ENCODE measurements around the gene FAM89A. TPM values are rescaled to one million over a fixed set of nuclear protein-coding genes. Genes with fewer than 3 reads are reported as not detected.
"Not testable (repeated sequence)": the region's sequence is repeated elsewhere in the genome, so short reads cannot be mapped to it uniquely, and the experiment has no call there.

Gene FAM89A
- total RNA-seq, 2 experiments from 2014 or later, result 11.0 to 11.1 TPM

- peaks cover 12% of the 10 kb centered on the region for H3K4me1 Mint-ChIP-seq (ENCODE audit: low read depth)
- CTCF ChIA-PET, result interaction anchor here (0.6 to 0.8 kb wide), 2 partner anchors 19 to 430 kb away, joined by 4 to 7 read pairs; no protein-coding TSS in a partner anchor
- no peak for DNase-seq
- H3K4me3 Mint-ChIP-seq, result no peak overlapping the region
- H3K9me3 Mint-ChIP-seq, result no peaks in the 10 kb centered on the region
- no peak overlapping the region for H3K27ac Mint-ChIP-seq
- no peaks in the 10 kb centered on the region for H3K36me3 Mint-ChIP-seq (ENCODE audit: low read depth)
- intact Hi-C loops (cut with micrococcal nuclease), result no loop called here
- H3K27me3 Mint-ChIP-seq (ENCODE audit: low read depth), result peaks cover 2% of the 10 kb centered on the region
Observed at GRCh38 chr1:231053493-231054162, 13.6 kb upstream of the FAM89A start.

DNA sequence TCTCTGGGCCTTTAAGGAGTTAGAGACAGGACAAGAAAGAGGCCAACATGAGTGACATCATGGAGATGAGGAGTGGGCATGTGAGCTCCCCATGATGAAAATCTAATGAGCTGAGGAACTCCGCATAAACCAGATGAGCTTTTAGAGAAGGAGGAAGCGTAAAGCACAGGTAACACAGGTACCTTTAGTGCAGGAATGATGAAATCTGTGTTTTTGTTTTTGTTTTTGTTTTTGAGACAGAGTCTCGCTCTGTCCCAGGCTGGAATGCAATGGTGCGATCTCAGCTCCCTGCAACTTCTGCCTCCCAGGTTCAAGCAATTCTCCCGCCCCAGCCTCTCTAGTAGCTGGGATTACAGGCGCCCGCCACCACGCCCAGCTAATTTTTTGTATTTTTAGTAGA is 12.7 kb upstream of the FAM89A start:
- CTCF ChIA-PET, result no interaction called here
- Mint-ChIP-seq H3K9me3 (no peaks in the 10 kb centered on the region), H3K36me3 (ENCODE audit: low read depth) (no peaks in the 10 kb centered on the region), H3K4me3 (no peak overlapping the region), H3K27ac (no peak overlapping the region), H3K4me1 (ENCODE audit: low read depth) (peaks cover 12% of the 10 kb centered on the region), H3K27me3 (ENCODE audit: low read depth) (peaks cover 2% of the 10 kb centered on the region)
- intact Hi-C loops (cut with micrococcal nuclease), result no loop called here
- no peak for DNase-seq

DNA sequence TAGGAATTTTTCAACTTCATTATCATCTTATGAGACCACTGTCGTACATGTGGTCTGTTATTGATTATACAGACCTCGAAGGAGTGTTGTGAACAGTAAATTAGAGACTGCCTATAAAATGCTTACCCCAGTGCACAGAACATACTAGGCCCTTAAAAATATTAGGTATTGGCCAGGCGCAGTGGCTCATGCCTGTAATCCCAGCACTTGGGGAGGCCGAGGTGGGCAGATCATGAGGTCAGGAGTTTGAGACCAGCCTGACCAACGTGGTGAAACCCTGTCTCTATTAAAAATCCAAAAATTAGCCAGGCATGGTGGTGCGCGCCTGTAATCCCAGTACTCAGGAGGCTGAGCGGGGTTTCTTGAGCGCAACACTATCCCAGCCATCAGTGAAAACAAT is 10.9 kb upstream of the FAM89A start:
- DNase-seq; intact Hi-C loops (cut with micrococcal nuclease); H3K4me3 Mint-ChIP-seq; H3K27ac Mint-ChIP-seq; CTCF ChIA-PET; H3K9me3 Mint-ChIP-seq; H3K27me3 Mint-ChIP-seq (ENCODE audit: low read depth); H3K36me3 Mint-ChIP-seq (ENCODE audit: low read depth): not testable (repeated sequence)
- H3K4me1 Mint-ChIP-seq (ENCODE audit: low read depth), result peaks cover 12% of the 10 kb centered on the region

DNA sequence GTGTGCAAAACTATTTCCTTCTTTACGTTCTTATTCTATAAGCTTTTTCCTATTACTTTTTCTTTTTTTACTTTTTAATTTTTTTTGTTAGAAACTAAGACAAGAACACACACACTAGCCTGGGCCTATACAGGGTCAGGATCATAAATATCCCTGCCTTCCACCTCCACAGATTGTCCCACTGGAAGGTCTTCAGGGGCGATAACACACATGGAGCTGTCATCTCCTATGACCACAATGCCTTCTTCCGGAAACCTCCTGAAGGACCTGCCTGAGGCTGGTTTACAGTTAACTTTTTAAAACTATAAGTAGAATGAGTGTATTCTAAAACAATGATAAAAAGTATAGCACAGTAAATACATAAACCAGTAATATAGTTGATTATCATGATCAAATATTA is 10.3 kb upstream of the FAM89A start:
- Mint-ChIP-seq H3K27ac (no peak overlapping the region), H3K4me3 (no peak overlapping the region), H3K4me1 (ENCODE audit: low read depth) (peaks cover 13% of the 10 kb centered on the region), H3K36me3 (ENCODE audit: low read depth) (no peaks in the 10 kb centered on the region), H3K27me3 (ENCODE audit: low read depth) (peaks cover 2% of the 10 kb centered on the region), H3K9me3 (no peaks in the 10 kb centered on the region)
- CTCF ChIA-PET, result interaction anchor here (1.1 kb wide), 1 partner anchor 12 kb away, joined by 4 read pairs; no protein-coding TSS in a partner anchor
- DNase-seq, result no peak
- intact Hi-C loops (cut with micrococcal nuclease), result no loop called here

GRCh38 chr1:231049121-231049979 is 9.3 kb upstream of the FAM89A start:
- intact Hi-C loops (cut with micrococcal nuclease), result no loop called here
- H3K36me3 Mint-ChIP-seq (ENCODE audit: low read depth), result peaks cover 1% of the 10 kb centered on the region
- H3K27ac Mint-ChIP-seq, result no peak overlapping the region
- peaks cover 4% of the 10 kb centered on the region for H3K9me3 Mint-ChIP-seq
- peaks cover 2% of the 10 kb centered on the region for H3K27me3 Mint-ChIP-seq (ENCODE audit: low read depth)
- H3K4me1 Mint-ChIP-seq (ENCODE audit: low read depth), result peaks cover 18% of the 10 kb centered on the region
- no peak for DNase-seq
- no peak overlapping the region for H3K4me3 Mint-ChIP-seq
- CTCF ChIA-PET, result interaction anchor here (1.1 kb wide), 1 partner anchor 11 kb away, joined by 4 read pairs; no protein-coding TSS in a partner anchor

GRCh38 chr1:231048419-231048818 is 8.4 kb upstream of the FAM89A start:
- CTCF ChIA-PET; H3K4me3 Mint-ChIP-seq; H3K27me3 Mint-ChIP-seq (ENCODE audit: low read depth); DNase-seq; H3K36me3 Mint-ChIP-seq (ENCODE audit: low read depth); intact Hi-C loops (cut with micrococcal nuclease); H3K9me3 Mint-ChIP-seq; H3K27ac Mint-ChIP-seq: not testable (repeated sequence)
- peaks cover 11% of the 10 kb centered on the region for H3K4me1 Mint-ChIP-seq (ENCODE audit: low read depth)

- intact Hi-C loops (cut with micrococcal nuclease), result not testable (repeated sequence)
Observed at GRCh38 chr1:231047529-231047928, 7.5 kb upstream of the FAM89A start.

GRCh38 chr1:231046730-231047395 is 6.8 kb upstream of the FAM89A start:
- intact Hi-C loops (cut with micrococcal nuclease), result no loop called here
- DNase-seq, result no peak
- Mint-ChIP-seq H3K36me3 (ENCODE audit: low read depth) (peaks cover 1% of the 10 kb centered on the region), H3K4me3 (no peak overlapping the region), H3K4me1 (ENCODE audit: low read depth) (peaks cover 6% of the 10 kb centered on the region), H3K9me3 (peaks cover 4% of the 10 kb centered on the region), H3K27me3 (ENCODE audit: low read depth) (no peaks in the 10 kb centered on the region), H3K27ac (no peak overlapping the region)
- CTCF ChIA-PET, result interaction anchor here (0.7 kb wide), 1 partner anchor 8 kb away, joined by 3 read pairs; no protein-coding TSS in a partner anchor

More at GRCh38 chr1:231047529-231047928, 7.5 kb upstream of the FAM89A start:
- H3K9me3 Mint-ChIP-seq; H3K4me3 Mint-ChIP-seq; CTCF ChIA-PET; H3K36me3 Mint-ChIP-seq (ENCODE audit: low read depth); H3K27ac Mint-ChIP-seq; H3K27me3 Mint-ChIP-seq (ENCODE audit: low read depth); DNase-seq; H3K4me1 Mint-ChIP-seq (ENCODE audit: low read depth): not testable (repeated sequence)

- H3K27ac Mint-ChIP-seq, result not testable (repeated sequence)
Observed at GRCh38 chr1:231045921-231046729, 6.1 kb upstream of the FAM89A start.

DNA sequence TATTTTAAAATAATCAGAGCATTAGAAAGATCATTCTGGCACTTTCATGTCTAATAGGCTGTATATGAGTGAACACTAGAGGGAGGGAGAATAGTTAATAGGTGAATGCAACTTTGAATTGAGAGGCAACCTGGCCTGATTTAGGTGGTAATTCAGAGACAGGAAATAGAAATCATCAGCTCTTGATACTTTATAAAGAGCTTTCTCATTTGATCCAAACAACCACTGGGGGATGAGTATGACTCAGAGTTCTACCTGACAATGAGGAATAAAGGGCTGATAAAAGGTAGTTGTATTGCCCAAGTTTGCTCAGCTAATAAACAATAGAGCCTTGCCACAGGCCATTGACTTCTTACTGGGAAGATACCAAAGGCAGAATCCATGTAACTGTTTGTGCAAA is 5.2 kb upstream of the FAM89A start:
- Mint-ChIP-seq H3K27ac (no peak overlapping the region), H3K36me3 (ENCODE audit: low read depth) (peaks cover 1% of the 10 kb centered on the region), H3K27me3 (ENCODE audit: low read depth) (peaks cover 2% of the 10 kb centered on the region), H3K4me1 (ENCODE audit: low read depth) (peaks cover 9% of the 10 kb centered on the region), H3K4me3 (no peak overlapping the region), H3K9me3 (peaks cover 4% of the 10 kb centered on the region)
- CTCF ChIA-PET, result interaction anchor here (0.6 to 0.7 kb wide), 2 partner anchors 8 to 46 kb away, joined by 3 read pairs; no protein-coding TSS in a partner anchor
- intact Hi-C loops (cut with micrococcal nuclease), result no loop called here
- no peak for DNase-seq

More at GRCh38 chr1:231045921-231046729, 6.1 kb upstream of the FAM89A start:
- H3K27me3 Mint-ChIP-seq (ENCODE audit: low read depth); H3K4me3 Mint-ChIP-seq; H3K4me1 Mint-ChIP-seq (ENCODE audit: low read depth); DNase-seq; H3K9me3 Mint-ChIP-seq; H3K36me3 Mint-ChIP-seq (ENCODE audit: low read depth); intact Hi-C loops (cut with micrococcal nuclease): not testable (repeated sequence)
- CTCF ChIA-PET, result interaction anchor here (0.6 to 0.7 kb wide), 2 partner anchors 9 to 45 kb away, joined by 3 read pairs; no protein-coding TSS in a partner anchor

GRCh38 chr1:231044588-231044987 is 4.5 kb upstream of the FAM89A start:
- CTCF ChIA-PET, result interaction anchor here (0.6 kb wide), 1 partner anchor 44 kb away, joined by 3 read pairs; no protein-coding TSS in a partner anchor

More at GRCh38 chr1:231044588-231044987, 4.5 kb upstream of the FAM89A start:
- Mint-ChIP-seq H3K4me1 (ENCODE audit: low read depth) (peaks cover 9% of the 10 kb centered on the region), H3K9me3 (peaks cover 4% of the 10 kb centered on the region), H3K27me3 (ENCODE audit: low read depth) (peaks cover 2% of the 10 kb centered on the region), H3K27ac (no peak overlapping the region), H3K4me3 (no peak overlapping the region), H3K36me3 (ENCODE audit: low read depth) (peaks cover 1% of the 10 kb centered on the region)
- DNase-seq, result no peak
- intact Hi-C loops (cut with micrococcal nuclease), result no loop called here

All from activated naive CD4-positive, alpha-beta T cell treated with anti-CD3 and anti-CD28 coated beads for 36 hours (primary cell).